ENCODE measurements around the gene ESRRA. TPM values are rescaled to one million over a fixed set of nuclear protein-coding genes. Genes with fewer than 3 reads are reported as not detected.
"Not testable (repeated sequence)": the region's sequence is repeated elsewhere in the genome, so short reads cannot be mapped to it uniquely, and the experiment has no call there.

Gene ESRRA
- total RNA-seq, 1 experiment from 2014 or later, result 111 TPM

DNA sequence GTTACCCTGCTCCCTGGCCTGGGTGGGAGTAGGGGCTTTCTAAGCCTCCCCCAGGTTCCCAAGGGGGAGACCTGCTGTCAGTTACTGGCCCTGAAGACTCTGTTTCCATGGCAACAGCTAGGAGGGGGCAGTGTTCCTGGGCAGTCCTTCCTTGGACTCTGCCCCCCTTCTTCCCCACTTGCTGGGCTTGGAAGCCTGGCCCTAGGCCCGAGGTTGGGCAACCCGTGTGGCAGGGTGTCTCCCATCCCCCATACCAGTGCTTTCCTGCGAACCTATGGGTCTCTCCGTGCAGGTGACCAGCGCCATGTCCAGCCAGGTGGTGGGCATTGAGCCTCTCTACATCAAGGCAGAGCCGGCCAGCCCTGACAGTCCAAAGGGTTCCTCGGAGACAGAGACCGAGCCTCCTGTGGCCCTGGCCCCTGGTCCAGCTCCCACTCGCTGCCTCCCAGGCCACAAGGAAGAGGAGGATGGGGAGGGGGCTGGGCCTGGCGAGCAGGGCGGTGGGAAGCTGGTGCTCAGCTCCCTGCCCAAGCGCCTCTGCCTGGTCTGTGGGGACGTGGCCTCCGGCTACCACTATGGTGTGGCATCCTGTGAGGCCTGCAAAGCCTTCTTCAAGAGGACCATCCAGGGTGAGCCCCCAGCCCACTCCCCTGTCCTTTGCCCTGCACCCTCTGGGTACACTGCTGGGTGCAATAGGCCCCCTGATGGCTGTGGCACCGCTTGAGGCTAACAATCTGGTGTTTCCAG is 1.7 kb downstream of the ESRRA start:
- ChIA-PET POLR2A (ENCODE audit: unreplicated experiment) (no interaction called here), CTCF (no interaction called here)
- H3K4me2 ChIP-seq (ENCODE audit: low read length), result peak overlapping the region; percentile 91
- H3K27ac ChIP-seq (ENCODE audit: low read length), result no peak overlapping the region
- intact Hi-C loops (cut with micrococcal nuclease), result no loop called here
- peak overlapping the region; percentile 81 for H3K4me3 ChIP-seq (ENCODE audit: low read length)
- no TSS peak for BruUV-seq (replicated peaks)
- peaks cover 20% of the 10 kb centered on the region for H3K4me1 ChIP-seq (ENCODE audit: insufficient read depth, low read length)
- no peaks in the 10 kb centered on the region for H3F3A ChIP-seq (ENCODE audit: low read length, unreplicated experiment)
- DNase-seq (no peak), ATAC-seq (no peak)
- peak overlapping the region; percentile 88 for H3K9ac ChIP-seq (ENCODE audit: low read length)
- H3K79me2 ChIP-seq (ENCODE audit: low read length), result peaks cover 43% of the 10 kb centered on the region
- H4K20me1 ChIP-seq (ENCODE audit: low read length), result no peaks in the 10 kb centered on the region
- H3K9me2 ChIP-seq (replicated peaks; ENCODE audit: low read length), result no peaks in the 10 kb centered on the region
- H3K36me3 ChIP-seq (ENCODE audit: low read depth, low read length), result no peaks in the 10 kb centered on the region
- no peaks in the 10 kb centered on the region for H3K9me3 ChIP-seq (ENCODE audit: low read length)
- H3K27me3 ChIP-seq (ENCODE audit: low read length), result no peaks in the 10 kb centered on the region
- H2AFZ ChIP-seq (ENCODE audit: low read length), result no peak overlapping the region
- TF ChIP-seq EZH2 (IDR thresholded peaks at IDR 0.05; ENCODE audit: low read length, unreplicated experiment) (no peak), EZH2phosphoT487 (IDR thresholded peaks at IDR 0.05; ENCODE audit: borderline replicate concordance, low read length) (no peak)
- TF ChIP-seq, protein P1, sequence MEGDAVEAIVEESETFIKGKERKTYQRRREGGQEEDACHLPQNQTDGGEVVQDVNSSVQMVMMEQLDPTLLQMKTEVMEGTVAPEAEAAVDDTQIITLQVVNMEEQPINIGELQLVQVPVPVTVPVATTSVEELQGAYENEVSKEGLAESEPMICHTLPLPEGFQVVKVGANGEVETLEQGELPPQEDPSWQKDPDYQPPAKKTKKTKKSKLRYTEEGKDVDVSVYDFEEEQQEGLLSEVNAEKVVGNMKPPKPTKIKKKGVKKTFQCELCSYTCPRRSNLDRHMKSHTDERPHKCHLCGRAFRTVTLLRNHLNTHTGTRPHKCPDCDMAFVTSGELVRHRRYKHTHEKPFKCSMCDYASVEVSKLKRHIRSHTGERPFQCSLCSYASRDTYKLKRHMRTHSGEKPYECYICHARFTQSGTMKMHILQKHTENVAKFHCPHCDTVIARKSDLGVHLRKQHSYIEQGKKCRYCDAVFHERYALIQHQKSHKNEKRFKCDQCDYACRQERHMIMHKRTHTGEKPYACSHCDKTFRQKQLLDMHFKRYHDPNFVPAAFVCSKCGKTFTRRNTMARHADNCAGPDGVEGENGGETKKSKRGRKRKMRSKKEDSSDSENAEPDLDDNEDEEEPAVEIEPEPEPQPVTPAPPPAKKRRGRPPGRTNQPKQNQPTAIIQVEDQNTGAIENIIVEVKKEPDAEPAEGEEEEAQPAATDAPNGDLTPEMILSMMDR (conservative IDR thresholded peaks at IDR 0.05; ENCODE audit: low read depth, low read length), result no peak

- Histone ChIP-seq H3K79me2 (ENCODE audit: low read length) (peaks cover 43% of the 10 kb centered on the region), H3K4me1 (ENCODE audit: insufficient read depth, low read length) (peaks cover 20% of the 10 kb centered on the region)
- H3K36me3 ChIP-seq (ENCODE audit: low read depth, low read length); H3K9me3 ChIP-seq (ENCODE audit: low read length); H4K20me1 ChIP-seq (ENCODE audit: low read length); H3K27me3 ChIP-seq (ENCODE audit: low read length); BruUV-seq (replicated peaks); H3K4me2 ChIP-seq (ENCODE audit: low read length); H2AFZ ChIP-seq (ENCODE audit: low read length); H3K4me3 ChIP-seq (ENCODE audit: low read length); intact Hi-C loops (cut with micrococcal nuclease); POLR2A ChIA-PET (ENCODE audit: unreplicated experiment); H3K9ac ChIP-seq (ENCODE audit: low read length); H3K9me2 ChIP-seq (replicated peaks; ENCODE audit: low read length); H3F3A ChIP-seq (ENCODE audit: low read length, unreplicated experiment); CTCF ChIA-PET; H3K27ac ChIP-seq (ENCODE audit: low read length); DNase-seq; ATAC-seq: not testable (repeated sequence)
These were observed 2.5 kb downstream of the ESRRA start for GRCh38 chr11:64307795-64308194.

DNA sequence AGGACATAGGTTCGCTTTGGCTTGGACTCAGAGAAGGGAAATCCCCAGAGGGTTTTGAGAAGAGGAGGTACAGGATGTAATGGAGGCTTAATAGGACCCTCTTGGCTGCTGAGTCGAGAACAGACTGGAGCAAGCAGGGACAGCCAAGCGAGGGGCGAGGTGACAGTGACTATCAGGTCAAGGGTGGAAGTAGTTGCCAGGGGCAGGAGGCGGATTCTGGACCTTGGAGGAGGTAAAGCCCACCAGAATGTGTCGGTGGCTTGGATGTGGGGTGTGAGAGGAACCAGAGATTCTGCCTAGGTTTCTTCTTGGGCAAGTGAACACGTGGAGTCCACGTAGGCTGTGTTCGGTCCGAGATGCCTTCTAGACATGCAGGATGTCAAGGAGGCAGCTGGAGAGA is 7.6 kb downstream of the ESRRA start:
- POLR2A ChIA-PET (ENCODE audit: unreplicated experiment), result no interaction called here
- H3K4me2 ChIP-seq (ENCODE audit: low read length), result no peak overlapping the region

More for the DNA sequence above, 7.6 kb downstream of the ESRRA start:
- no TSS peak for BruUV-seq (replicated peaks)
- Histone ChIP-seq H3K9me2 (replicated peaks; ENCODE audit: low read length) (no peaks in the 10 kb centered on the region), H3K36me3 (ENCODE audit: low read depth, low read length) (peaks cover 11% of the 10 kb centered on the region), H3K9me3 (ENCODE audit: low read length) (no peaks in the 10 kb centered on the region), H4K20me1 (ENCODE audit: low read length) (no peaks in the 10 kb centered on the region), H3K4me1 (ENCODE audit: insufficient read depth, low read length) (peaks cover 5% of the 10 kb centered on the region), H3K27ac (ENCODE audit: low read length) (no peak overlapping the region), H3K9ac (ENCODE audit: low read length) (no peak overlapping the region), H3F3A (ENCODE audit: low read length, unreplicated experiment) (peaks cover 7% of the 10 kb centered on the region), H3K27me3 (ENCODE audit: low read length) (no peaks in the 10 kb centered on the region), H2AFZ (ENCODE audit: low read length) (no peak overlapping the region), H3K79me2 (ENCODE audit: low read length) (peaks cover 43% of the 10 kb centered on the region), H3K4me3 (ENCODE audit: low read length) (no peak overlapping the region)
- ATAC-seq (no peak), DNase-seq (no peak)
- CTCF ChIA-PET, result no interaction called here
- intact Hi-C loops (cut with micrococcal nuclease), result no loop called here
- TF ChIP-seq, protein P1 (conservative IDR thresholded peaks at IDR 0.05; ENCODE audit: low read depth, low read length), result no peak
- TF ChIP-seq EZH2phosphoT487 (IDR thresholded peaks at IDR 0.05; ENCODE audit: borderline replicate concordance, low read length), result no peak
- no peak for TF ChIP-seq EZH2 (IDR thresholded peaks at IDR 0.05; ENCODE audit: low read length, unreplicated experiment)
